Esophagus squamous epithelium (tissue), 4 donors: ENCODE results near the gene SOS1.

ENCODE experiments used
- CTCF ChIP-seq, 6 experiments: fragments of 450-650 bp in 4 of 6; fragments of 200-600 bp in 2 of 6; sonication (generic) in 2 of 6; IDR thresholded peaks; one replicate each; pipeline ENCODE4 v1.5.1; 2016 to 2019; ENCODE audit warnings: antibody characterized with exemption in 6 of 6, mild to moderate bottlenecking in 4 of 6, moderate library complexity in 4 of 6
- POLR2A ChIP-seq, 4 donors: fragments of 450-650 bp; IDR thresholded peaks; one replicate each; pipeline ENCODE4 v1.6.1; 2017; ENCODE audit warnings: antibody characterized with exemption in 4 of 4, mild to moderate bottlenecking in 4 of 4, moderate library complexity in 3 of 4

DNA sequence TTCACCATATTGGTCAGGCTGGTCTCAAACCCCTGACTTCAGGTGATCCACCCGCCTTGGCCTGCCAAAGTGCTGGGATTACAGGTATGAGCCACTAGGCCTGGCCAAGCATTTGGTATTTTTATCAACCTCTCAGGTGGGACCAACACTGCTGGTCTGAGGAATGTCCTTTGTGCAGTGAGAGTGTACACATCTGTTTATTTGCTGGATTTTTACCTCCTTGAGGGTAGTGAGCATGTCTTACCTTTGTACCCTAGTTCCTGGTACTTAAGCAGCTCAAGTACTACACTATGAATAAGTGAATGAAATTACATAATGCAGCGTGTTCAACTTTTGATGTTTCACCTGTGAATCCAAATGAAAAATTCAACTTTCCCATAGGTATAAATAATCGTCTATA is 29.8 kb downstream of the SOS1 start:
- TF ChIP-seq CTCF (IDR thresholded peaks at IDR 0.05) (no peak), POLR2A (IDR thresholded peaks at IDR 0.05) (no peak)
